Measurements from ENCODE around the gene GUCY1B1. TPM values are rescaled to one million over a fixed set of nuclear protein-coding genes. Genes with fewer than 3 reads are reported as not detected.

The GUCY1B1 gene
- total RNA-seq, 1 experiment from 2014 or later, result 0.39 TPM

- Histone ChIP-seq H3K79me2 (ENCODE audit: low read depth) (no peaks in the 10 kb centered on the region), H3F3A (ENCODE audit: insufficient read depth, low read depth) (no peaks in the 10 kb centered on the region), H2AFZ (no peak overlapping the region), H3K36me3 (ENCODE audit: low read depth) (no peaks in the 10 kb centered on the region), H3K27me3 (ENCODE audit: insufficient read depth, low read depth) (no peaks in the 10 kb centered on the region), H3K27ac (no peak overlapping the region), H4K20me1 (ENCODE audit: insufficient read depth) (no peaks in the 10 kb centered on the region), H3K9me3 (ENCODE audit: insufficient read depth, low read depth) (no peaks in the 10 kb centered on the region), H3K4me2 (no peak overlapping the region), H3K4me3 (no peak overlapping the region), H3K9me2 (ENCODE audit: insufficient read depth) (no peaks in the 10 kb centered on the region), H3K4me1 (replicated peaks; ENCODE audit: insufficient read depth) (no peaks in the 10 kb centered on the region)
- ChIA-PET CTCF (no interaction called here), POLR2A (ENCODE audit: unreplicated experiment) (no interaction called here)
- intact Hi-C loops (cut with micrococcal nuclease; ENCODE audit: unreplicated experiment), result no loop called here
- TF ChIP-seq CTCF (conservative IDR thresholded peaks at IDR 0.05), result no peak
- no peak for TF ChIP-seq EZH2 (IDR thresholded peaks at IDR 0.05; ENCODE audit: low read depth)
- no TSS peak for BruUV-seq (replicated peaks)
- no peak for DNase-seq
Measured at GRCh38 chr4:155748039-155748438, 10.8 kb upstream of the GUCY1B1 start.

GRCh38 chr4:155749041-155749440 is 9.8 kb upstream of the GUCY1B1 start:
- no peak for DNase-seq
- no peaks in the 10 kb centered on the region for H3K27me3 ChIP-seq (ENCODE audit: insufficient read depth, low read depth)
- H4K20me1 ChIP-seq (ENCODE audit: insufficient read depth), result no peaks in the 10 kb centered on the region
- CTCF ChIA-PET, result no interaction called here
- no peaks in the 10 kb centered on the region for H3K9me3 ChIP-seq (ENCODE audit: insufficient read depth, low read depth)
- no peak overlapping the region for H3K27ac ChIP-seq
- H3K9me2 ChIP-seq (ENCODE audit: insufficient read depth), result no peaks in the 10 kb centered on the region
- H3K4me1 ChIP-seq (replicated peaks; ENCODE audit: insufficient read depth), result no peaks in the 10 kb centered on the region
- H3K79me2 ChIP-seq (ENCODE audit: low read depth), result no peaks in the 10 kb centered on the region
- no peak overlapping the region for H3K4me2 ChIP-seq
- no peaks in the 10 kb centered on the region for H3F3A ChIP-seq (ENCODE audit: insufficient read depth, low read depth)
- H3K4me3 ChIP-seq, result no peak overlapping the region
- TF ChIP-seq CTCF (conservative IDR thresholded peaks at IDR 0.05), result no peak
- TF ChIP-seq EZH2 (IDR thresholded peaks at IDR 0.05; ENCODE audit: low read depth), result no peak
- POLR2A ChIA-PET (ENCODE audit: unreplicated experiment), result no interaction called here
- no peaks in the 10 kb centered on the region for H3K36me3 ChIP-seq (ENCODE audit: low read depth)
- no TSS peak for BruUV-seq (replicated peaks)
- intact Hi-C loops (cut with micrococcal nuclease; ENCODE audit: unreplicated experiment), result no loop called here
- no peak overlapping the region for H2AFZ ChIP-seq

- intact Hi-C loops (cut with micrococcal nuclease; ENCODE audit: unreplicated experiment), result no loop called here
- H3K27ac ChIP-seq, result no peak overlapping the region
- no peaks in the 10 kb centered on the region for H3K9me3 ChIP-seq (ENCODE audit: insufficient read depth, low read depth)
- BruUV-seq (replicated peaks), result no TSS peak
- no peaks in the 10 kb centered on the region for H3K27me3 ChIP-seq (ENCODE audit: insufficient read depth, low read depth)
- no peak overlapping the region for H2AFZ ChIP-seq
- H3F3A ChIP-seq (ENCODE audit: insufficient read depth, low read depth), result no peaks in the 10 kb centered on the region
- H3K36me3 ChIP-seq (ENCODE audit: low read depth), result no peaks in the 10 kb centered on the region
- no peak for DNase-seq
- ChIA-PET POLR2A (ENCODE audit: unreplicated experiment) (no interaction called here), CTCF (no interaction called here)
- no peaks in the 10 kb centered on the region for H3K4me1 ChIP-seq (replicated peaks; ENCODE audit: insufficient read depth)
- H3K9me2 ChIP-seq (ENCODE audit: insufficient read depth), result no peaks in the 10 kb centered on the region
- no peak overlapping the region for H3K4me3 ChIP-seq
- H3K4me2 ChIP-seq, result no peak overlapping the region
- no peaks in the 10 kb centered on the region for H4K20me1 ChIP-seq (ENCODE audit: insufficient read depth)
- no peaks in the 10 kb centered on the region for H3K79me2 ChIP-seq (ENCODE audit: low read depth)
- TF ChIP-seq CTCF (conservative IDR thresholded peaks at IDR 0.05) (no peak), EZH2 (IDR thresholded peaks at IDR 0.05; ENCODE audit: low read depth) (no peak)
Measured at GRCh38 chr4:155751569-155751968, 7.3 kb upstream of the GUCY1B1 start.

Data from PC-9 (cell line).